Brain microvascular endothelial cell (primary cell): Measurements from ENCODE around the gene MFAP1.

Source experiments
- DNase-seq: peaks from one replicate; pipeline ENCODE4 v3.0.0-alpha.2; 2020
- H3K27ac ChIP-seq: fragments of 250-450 bp; sonication (Bioruptor Pico); 2 replicates; pipeline ENCODE4 v1.5.1; 2020; ENCODE audit warnings: mild to moderate bottlenecking, moderate library complexity
- H3K27me3 ChIP-seq: fragments of 250-450 bp; sonication (Bioruptor Pico); replicated peaks from 2 replicates; pipeline ENCODE4 v1.5.1; 2020; ENCODE audit warnings: mild to moderate bottlenecking
- H3K36me3 ChIP-seq: fragments of 250-450 bp; sonication (Bioruptor Pico); replicated peaks from 2 replicates; pipeline ENCODE4 v1.5.1; 2020; ENCODE audit warnings: mild to moderate bottlenecking
- H3K4me3 ChIP-seq: 2 replicates; pipeline ENCODE4 v1.5.1; 2011; ENCODE audit warnings: low read depth, mild to moderate bottlenecking, control low read depth, low read length, moderate library complexity
- CTCF ChIP-seq: IDR thresholded peaks from 2 replicates; pipeline ENCODE4 v1.5.1; 2011; ENCODE audit warnings: low read depth, mild to moderate bottlenecking, moderate library complexity, low read length, control low read depth, inconsistent platforms; ENCODE audit errors: missing control alignments
- in situ Hi-C: cut with HindIII; loops from 2 replicates; pipeline ENCODE4 v1.10.0; 2017; ENCODE audit warnings: low sequenced_read_pairs, low pct_ligation_motif_present

The MFAP1 gene

GRCh38 chr15:43775411-43775965 lies 49.0 kb downstream of the MFAP1 start:
- no peak overlapping the region for H3K27ac ChIP-seq
- no peak overlapping the region for H3K4me3 ChIP-seq
- no peaks in the 10 kb centered on the region for H3K27me3 ChIP-seq
- in situ Hi-C loops, result no loop called here
- peak; percentile 35 for DNase-seq
- peak; percentile 62 for TF ChIP-seq CTCF
- peaks cover 41% of the 10 kb centered on the region for H3K36me3 ChIP-seq

GRCh38 chr15:43774062-43774461 lies 50.4 kb downstream of the MFAP1 start:
- in situ Hi-C loops, result no loop called here
- DNase-seq, result no peak
- no peak for TF ChIP-seq CTCF
- no peak overlapping the region for H3K27ac ChIP-seq
- H3K27me3 ChIP-seq, result no peaks in the 10 kb centered on the region
- no peak overlapping the region for H3K4me3 ChIP-seq
- H3K36me3 ChIP-seq, result peaks cover 55% of the 10 kb centered on the region

- peaks cover 69% of the 10 kb centered on the region for H3K36me3 ChIP-seq
- no peak for DNase-seq
Measured at GRCh38 chr15:43772624-43773023, 51.9 kb downstream of the MFAP1 start.

GRCh38 chr15:43771816-43772215 lies 52.7 kb downstream of the MFAP1 start:
- in situ Hi-C loops, result no loop called here
- Histone ChIP-seq H3K27me3 (no peaks in the 10 kb centered on the region), H3K4me3 (no peak overlapping the region), H3K27ac (no peak overlapping the region), H3K36me3 (peaks cover 77% of the 10 kb centered on the region)
- no peak for TF ChIP-seq CTCF
- no peak for DNase-seq

More at GRCh38 chr15:43772624-43773023, 51.9 kb downstream of the MFAP1 start:
- Histone ChIP-seq H3K27ac (no peak overlapping the region), H3K4me3 (no peak overlapping the region), H3K27me3 (no peaks in the 10 kb centered on the region)
- TF ChIP-seq CTCF, result no peak
- in situ Hi-C loops, result no loop called here

- peak overlapping the region; percentile 6 for H3K27ac ChIP-seq
- in situ Hi-C loops, result no loop called here
- DNase-seq, result peak; percentile 74
- H3K27me3 ChIP-seq, result no peaks in the 10 kb centered on the region
- TF ChIP-seq CTCF, result peak; percentile 94
- peaks cover 93% of the 10 kb centered on the region for H3K36me3 ChIP-seq
- no peak overlapping the region for H3K4me3 ChIP-seq
Measured at GRCh38 chr15:43769584-43770228, 54.8 kb downstream of the MFAP1 start.
